IPS-18c (cell line): Measurements from ENCODE around the gene HSPA6.
A peak's percentile ranks its signal among the peaks of the same experiment; 100 is the strongest.
"Not testable (repeated sequence)": the region's sequence is repeated elsewhere in the genome, so short reads cannot be mapped to it uniquely, and the experiment has no call there.

Experiments used
- H3K4me3 ChIP-seq: 2 replicates; pipeline ENCODE4 v1.7.0; 2013; ENCODE audit warnings: low read depth, mild to moderate bottlenecking, low read length, moderate library complexity; ENCODE audit not compliant: insufficient read depth
- H3K9me3 ChIP-seq: one replicate; pipeline ENCODE4 v1.6.1; 2013; ENCODE audit warnings: mild to moderate bottlenecking, low read length, moderate library complexity; ENCODE audit not compliant: control insufficient read depth, insufficient read depth

Gene HSPA6

DNA sequence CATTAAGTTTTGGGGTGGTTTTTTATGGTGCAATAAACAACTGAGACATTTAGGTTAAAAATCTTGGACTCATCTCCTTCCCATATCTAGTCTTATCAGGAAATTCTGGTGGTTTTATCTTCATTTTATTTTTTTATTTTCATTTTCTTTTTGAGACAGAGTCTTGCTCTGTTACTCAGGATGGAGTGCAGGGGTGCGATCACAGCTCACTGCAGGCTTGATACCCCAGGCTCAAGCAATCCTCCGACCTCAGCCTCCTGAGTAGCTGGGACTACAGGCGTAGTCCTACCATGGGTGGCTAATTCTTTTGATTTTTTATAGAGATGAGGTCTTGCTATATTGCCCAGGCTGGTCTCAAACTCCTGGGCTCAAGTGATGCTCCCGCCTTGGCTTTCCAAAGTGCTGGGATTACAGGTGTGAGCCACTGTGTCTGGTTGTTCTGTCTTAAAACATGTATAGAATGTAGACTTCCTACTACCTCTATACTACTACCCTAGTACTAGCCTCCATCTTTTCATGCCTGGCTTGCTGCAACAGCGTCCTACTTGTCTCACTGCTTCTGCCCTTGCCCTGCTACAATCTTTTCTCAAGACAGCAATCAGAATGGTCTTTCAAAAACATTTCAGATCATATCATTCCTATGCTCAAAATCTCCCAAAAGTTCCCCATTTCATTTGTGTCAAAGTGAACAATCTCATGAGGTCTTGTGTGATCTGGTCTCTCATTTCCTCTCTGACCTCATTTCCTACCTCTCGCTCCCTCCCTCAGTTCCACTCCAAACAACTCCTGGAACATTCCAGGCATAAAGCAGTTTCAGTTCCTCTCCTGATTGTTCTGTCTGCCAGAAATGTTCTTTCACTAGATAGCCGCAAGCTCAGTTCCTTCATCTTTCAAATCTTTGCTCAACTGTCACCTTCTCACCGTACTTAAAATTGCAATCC, 25.0 kb upstream of the HSPA6 start:
- Histone ChIP-seq H3K9me3 (no peaks in the 10 kb centered on the region), H3K4me3 (no peak overlapping the region)

DNA sequence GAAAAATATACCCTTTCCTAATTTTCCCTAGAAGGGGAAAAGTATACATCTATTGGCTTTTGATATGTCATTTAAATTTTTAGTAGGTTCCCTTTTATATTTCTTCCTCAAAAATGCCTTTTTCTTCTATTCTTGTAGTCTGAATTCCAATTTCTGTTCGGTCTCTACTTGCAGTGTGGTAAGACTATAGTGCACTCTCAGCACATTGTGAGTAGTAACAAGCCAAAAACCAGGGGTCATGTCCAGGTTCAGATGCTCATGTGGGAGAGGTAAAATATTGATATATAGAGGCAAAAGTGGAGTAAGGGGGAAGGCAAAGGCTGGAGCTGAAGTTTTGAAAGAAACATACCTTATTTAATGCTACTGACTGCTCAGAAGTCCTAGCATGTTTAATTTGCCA, 23.1 kb upstream of the HSPA6 start:
- H3K9me3 ChIP-seq: no peaks in the 10 kb centered on the region
- no peak overlapping the region for H3K4me3 ChIP-seq

DNA sequence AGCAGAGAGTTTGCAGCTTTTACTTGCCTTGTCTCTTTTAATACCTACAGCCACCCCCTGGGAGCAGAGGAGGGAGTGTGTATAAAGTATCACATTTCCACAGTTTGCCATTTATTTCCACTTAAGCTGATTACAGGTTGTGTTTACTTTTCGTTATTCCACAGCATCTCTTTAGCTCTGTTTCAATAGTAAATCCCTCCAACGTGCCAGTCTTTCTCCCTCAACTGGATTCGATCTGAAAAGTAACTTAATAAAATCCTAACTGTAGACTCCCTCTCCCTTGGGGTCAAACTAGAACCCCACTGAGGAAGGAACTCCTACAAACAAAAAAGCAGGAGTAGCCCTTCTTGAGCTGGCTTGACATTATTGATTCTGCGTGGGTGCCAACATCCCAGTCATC, 22.2 kb upstream of the HSPA6 start:
- no peak overlapping the region for H3K4me3 ChIP-seq
- H3K9me3 ChIP-seq: no peaks in the 10 kb centered on the region

GRCh38 chr1:161502641-161503393, 21.5 kb upstream of the HSPA6 start:
- H3K4me3 ChIP-seq: no peak overlapping the region
- no peaks in the 10 kb centered on the region for H3K9me3 ChIP-seq

GRCh38 chr1:161503394-161503748, 21.0 kb upstream of the HSPA6 start:
- Histone ChIP-seq H3K4me3 (no peak overlapping the region), H3K9me3 (no peaks in the 10 kb centered on the region)

DNA sequence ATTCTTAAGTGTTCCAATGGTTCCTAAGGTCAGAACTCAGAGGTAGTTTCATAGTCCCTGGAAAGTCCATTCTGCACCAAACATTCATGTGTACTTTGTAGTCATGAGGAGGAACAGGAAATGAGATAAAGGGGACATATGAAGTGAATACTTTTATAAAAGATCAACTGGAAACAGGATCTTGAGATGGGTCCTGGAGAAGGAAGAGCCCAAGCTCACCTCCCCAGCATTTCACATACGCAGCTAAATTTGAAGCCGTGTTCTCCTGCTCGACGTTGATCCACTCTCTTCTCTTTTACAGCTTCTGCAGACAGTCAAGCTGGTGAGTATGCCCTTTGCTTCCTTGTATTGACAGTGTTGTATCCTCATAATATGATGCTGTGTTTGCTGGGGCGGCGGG, 18.7 kb upstream of the HSPA6 start:
- H3K4me3 ChIP-seq: no peak overlapping the region
- no peaks in the 10 kb centered on the region for H3K9me3 ChIP-seq

GRCh38 chr1:161506336-161507223, 17.8 kb upstream of the HSPA6 start:
- Histone ChIP-seq H3K4me3 (no peak overlapping the region), H3K9me3 (no peaks in the 10 kb centered on the region)

- no peaks in the 10 kb centered on the region for H3K9me3 ChIP-seq
- no peak overlapping the region for H3K4me3 ChIP-seq
These were observed 13.9 kb upstream of the HSPA6 start for GRCh38 chr1:161510477-161510876.

DNA sequence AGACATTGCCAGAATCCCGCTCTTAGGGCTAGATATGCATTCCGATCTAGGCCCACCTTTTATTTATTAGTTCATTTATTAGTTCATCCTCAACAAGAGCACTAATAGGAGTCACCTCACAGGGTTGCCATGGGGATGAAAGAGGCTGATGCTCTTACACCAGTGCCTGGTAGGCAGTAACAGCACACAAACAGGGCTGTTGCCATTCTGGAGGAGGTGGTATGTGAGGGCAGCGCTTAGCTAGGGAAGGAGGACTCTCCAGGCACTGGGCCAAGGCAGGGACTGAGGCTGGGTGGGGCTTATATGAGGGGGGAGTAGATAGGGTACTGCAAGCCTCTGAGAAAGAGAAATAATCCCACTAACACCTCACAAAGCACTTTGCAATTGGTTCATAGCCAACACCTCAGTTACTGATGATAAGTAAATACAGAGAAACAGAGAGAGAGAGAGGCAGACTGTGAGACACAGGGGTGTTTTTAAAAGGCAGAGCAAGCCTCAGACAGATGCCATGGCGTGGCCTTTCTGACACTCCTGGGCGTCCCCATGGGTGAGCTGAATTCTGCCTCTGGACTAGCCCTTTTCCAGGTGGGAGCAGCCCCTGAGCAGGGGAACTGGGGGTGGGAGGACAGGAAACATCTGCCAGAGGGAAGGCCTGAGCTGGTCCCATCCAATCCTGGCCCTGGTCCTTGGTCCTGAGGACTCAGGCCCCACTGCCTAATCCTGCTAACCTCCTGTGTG, 13.2 kb upstream of the HSPA6 start:
- Histone ChIP-seq H3K9me3 (no peaks in the 10 kb centered on the region), H3K4me3 (no peak overlapping the region)

GRCh38 chr1:161511756-161512060, 12.6 kb upstream of the HSPA6 start:
- Histone ChIP-seq H3K4me3 (no peak overlapping the region), H3K9me3 (no peaks in the 10 kb centered on the region)

DNA sequence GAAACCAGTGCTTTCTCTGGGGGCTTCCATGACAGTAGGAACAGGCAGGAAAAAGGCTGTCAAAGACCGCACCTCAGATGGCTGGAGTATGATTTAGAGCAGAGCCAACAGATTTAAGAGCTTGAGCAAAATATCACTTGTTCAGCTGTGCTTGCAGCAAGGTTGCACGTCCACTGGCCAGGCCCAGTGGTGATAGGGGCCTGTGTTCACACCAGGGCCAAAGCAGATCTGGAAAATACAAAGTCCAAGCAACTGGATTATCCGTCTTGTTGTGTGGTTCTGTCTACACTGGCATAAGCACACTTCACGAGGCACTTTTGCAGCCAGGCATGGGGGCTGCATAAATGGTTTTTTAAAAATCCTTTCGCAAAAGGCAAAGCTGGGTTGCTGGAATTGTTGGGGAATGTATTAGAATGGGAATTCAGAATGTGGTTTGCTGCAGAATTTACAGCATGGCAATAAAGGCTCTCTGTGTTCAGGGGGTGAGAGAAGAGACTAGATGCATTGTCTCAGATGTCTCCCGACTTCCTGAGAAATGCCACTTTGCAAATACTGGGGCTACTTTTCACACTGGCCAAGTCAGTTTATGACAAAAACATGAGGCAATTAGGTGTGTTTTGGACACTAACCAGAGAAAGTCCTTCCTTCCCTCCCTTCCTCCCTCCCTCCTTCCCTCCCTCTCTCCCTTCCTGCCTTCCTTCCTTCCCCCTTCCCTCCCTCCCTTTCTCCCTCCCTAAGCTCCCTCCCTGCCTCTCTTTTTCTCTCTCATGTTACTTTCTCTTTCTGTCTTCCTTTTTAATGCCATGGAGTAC, 11.5 kb upstream of the HSPA6 start:
- not testable (repeated sequence) for H3K9me3 ChIP-seq, H3K4me3 ChIP-seq

- not testable (repeated sequence) for H3K9me3 ChIP-seq, H3K4me3 ChIP-seq
These were observed 10.9 kb upstream of the HSPA6 start for GRCh38 chr1:161513448-161513780.

- not testable (repeated sequence) for H3K4me3 ChIP-seq, H3K9me3 ChIP-seq
These were observed 10.4 kb upstream of the HSPA6 start for GRCh38 chr1:161513953-161514352.

DNA sequence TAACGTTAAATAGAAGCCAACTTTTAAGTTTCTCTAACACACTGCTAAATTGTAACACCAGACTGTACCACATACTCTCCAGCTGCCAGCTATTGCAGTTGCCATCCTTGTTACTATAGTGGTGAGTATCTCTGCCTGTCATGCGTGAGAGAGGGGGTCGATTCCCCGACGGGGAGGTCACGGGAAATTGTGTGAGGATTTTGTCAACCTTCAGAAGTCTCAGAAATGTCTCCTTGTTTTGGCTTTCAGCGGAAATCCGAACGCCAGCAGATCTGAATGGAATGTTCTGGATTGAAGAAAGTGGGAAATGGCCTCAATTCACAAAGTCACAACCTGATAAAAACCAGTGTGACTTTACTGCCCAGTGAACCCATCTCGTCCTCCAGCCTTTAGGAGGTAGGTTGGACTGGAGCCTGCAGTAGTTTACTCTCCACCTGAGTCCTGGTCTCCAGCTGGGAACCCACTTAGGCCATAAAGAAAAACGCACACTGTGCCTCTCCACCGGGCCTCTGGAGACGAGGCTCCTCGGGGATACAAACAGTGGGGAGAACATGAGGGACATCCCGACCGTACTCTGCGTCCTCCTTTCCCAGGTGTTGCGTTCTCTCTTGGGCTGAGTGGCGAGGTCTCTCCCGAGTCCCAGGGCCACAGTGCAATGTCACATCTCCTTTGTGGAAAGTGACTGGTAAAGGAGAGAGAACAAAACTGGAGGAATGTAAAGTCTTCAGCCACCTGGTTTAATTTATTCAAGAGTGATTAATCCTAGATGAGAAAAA, 1.1 kb upstream of the HSPA6 start:
- not testable (repeated sequence) for H3K4me3 ChIP-seq, H3K9me3 ChIP-seq

DNA sequence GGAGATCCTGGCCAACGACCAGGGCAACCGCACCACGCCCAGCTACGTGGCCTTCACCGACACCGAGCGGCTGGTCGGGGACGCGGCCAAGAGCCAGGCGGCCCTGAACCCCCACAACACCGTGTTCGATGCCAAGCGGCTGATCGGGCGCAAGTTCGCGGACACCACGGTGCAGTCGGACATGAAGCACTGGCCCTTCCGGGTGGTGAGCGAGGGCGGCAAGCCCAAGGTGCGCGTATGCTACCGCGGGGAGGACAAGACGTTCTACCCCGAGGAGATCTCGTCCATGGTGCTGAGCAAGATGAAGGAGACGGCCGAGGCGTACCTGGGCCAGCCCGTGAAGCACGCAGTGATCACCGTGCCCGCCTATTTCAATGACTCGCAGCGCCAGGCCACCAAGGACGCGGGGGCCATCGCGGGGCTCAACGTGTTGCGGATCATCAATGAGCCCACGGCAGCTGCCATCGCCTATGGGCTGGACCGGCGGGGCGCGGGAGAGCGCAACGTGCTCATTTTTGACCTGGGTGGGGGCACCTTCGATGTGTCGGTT, 477 bp downstream of the HSPA6 start:
- H3K4me3 ChIP-seq: peak overlapping the region; percentile 43
- H3K9me3 ChIP-seq: not testable (repeated sequence)

GRCh38 chr1:161525321-161525720, 981 bp downstream of the HSPA6 start:
- not testable (repeated sequence) for H3K4me3 ChIP-seq, H3K9me3 ChIP-seq
